OCI-LY7 (cell line): Measurements from ENCODE around the gene CNGA4. TPM values are rescaled to one million over a fixed set of nuclear protein-coding genes. Genes with fewer than 3 reads are reported as not detected.

Experiments
- BruUV-seq: library from RNA; stranded (reverse); fragments of 400-500 nt; replicated peaks from 2 replicates; lab custom pipeline; 2021; lab: Mats Ljungman, UMichigan
- CTCF ChIA-PET: fragments of 300-600 bp; sonication (Branson Sonifier 250); formaldehyde crosslinking; loops from one replicate; lab custom pipeline; 2022; ENCODE audit warnings: antibody characterized with exemption; ENCODE audit not compliant: unreplicated experiment; lab: Charles Lee
- POLR2A ChIA-PET: fragments of 300-600 bp; sonication (Branson Sonifier 250); formaldehyde crosslinking; loops from one replicate; lab custom pipeline; 2022; ENCODE audit warnings: antibody characterized with exemption; lab: Charles Lee
- DNase-seq: peaks from one replicate; pipeline ENCODE4 v3.0.0-alpha.2; 2015; ENCODE audit warnings: low spot score
- H2AFZ ChIP-seq: fragments of 200-600 bp; sonication (generic), shearing (Covaris generic); 2 replicates; pipeline ENCODE4 v1.6.1; 2014; ENCODE audit warnings: mild to moderate bottlenecking, antibody characterized with exemption, low read length, moderate library complexity
- H3K27ac ChIP-seq: fragments of 200-600 bp; sonication (generic); 2 replicates; pipeline ENCODE4 v1.5.1; 2014; ENCODE audit warnings: mixed run types, low read depth, mild to moderate bottlenecking, moderate library complexity, low read length, inconsistent platforms; ENCODE audit not compliant: poor library complexity, severe bottlenecking
- H3K36me3 ChIP-seq: fragments of 200-600 bp; sonication (generic); 2 replicates; pipeline ENCODE4 v1.6.1; 2014; ENCODE audit warnings: mild to moderate bottlenecking, antibody characterized with exemption, low read length, moderate library complexity, mixed read lengths; ENCODE audit not compliant: insufficient read depth
- H3K4me1 ChIP-seq: fragments of 200-600 bp; sonication (generic); 2 replicates; pipeline ENCODE4 v1.5.1; 2014; ENCODE audit warnings: mild to moderate bottlenecking, low read length; ENCODE audit not compliant: insufficient read depth, poor library complexity, severe bottlenecking
- H3K4me2 ChIP-seq: fragments of 200-600 bp; sonication (generic); 2 replicates; pipeline ENCODE4 v1.6.1; 2014; ENCODE audit warnings: mild to moderate bottlenecking, low read length
- H3K4me3 ChIP-seq: fragments of 200-600 bp; sonication (generic); 2 replicates; pipeline ENCODE4 v1.5.1; 2014; ENCODE audit warnings: mild to moderate bottlenecking, low read depth, low read length; ENCODE audit not compliant: poor library complexity, severe bottlenecking
- H3K79me2 ChIP-seq: fragments of 200-600 bp; sonication (generic); 2 replicates; pipeline ENCODE4 v1.6.1; 2016; ENCODE audit warnings: low read depth, mild to moderate bottlenecking, low read length, moderate library complexity, mixed read lengths; ENCODE audit not compliant: insufficient read depth
- H3K9me2 ChIP-seq: fragments of 200-600 bp; sonication (generic); 2 replicates; pipeline ENCODE4 v1.6.1; 2016; ENCODE audit warnings: mild to moderate bottlenecking, low read length, mixed read lengths; ENCODE audit not compliant: insufficient read depth
- H3K9me3 ChIP-seq: fragments of 200-600 bp; sonication (generic); 2 replicates; pipeline ENCODE4 v1.6.1; 2014; ENCODE audit warnings: mild to moderate bottlenecking, mixed run types, low read length, mixed read lengths
- H4K20me1 ChIP-seq: fragments of 200-600 bp; sonication (generic); 2 replicates; pipeline ENCODE4 v1.6.1; 2014; ENCODE audit warnings: mild to moderate bottlenecking, antibody characterized with exemption, low read length, moderate library complexity, mixed read lengths; ENCODE audit not compliant: insufficient read depth
- CTCF ChIP-seq: fragments of 200-600 bp; sonication (generic); conservative IDR thresholded peaks from 2 replicates; pipeline ENCODE4 v1.5.1; 2014; ENCODE audit warnings: mild to moderate bottlenecking, antibody characterized with exemption, low read length, moderate library complexity, mixed read lengths
- EZH2phosphoT487 ChIP-seq: fragments of 200-600 bp; sonication (generic); IDR thresholded peaks from 2 replicates; pipeline ENCODE4 v1.6.1; 2018; ENCODE audit warnings: low read depth, borderline replicate concordance, mild to moderate bottlenecking, mixed run types, antibody characterized with exemption, low read length, moderate library complexity, mixed read lengths
- intact Hi-C: fragments of 100-400 bp; cut with micrococcal nuclease; formaldehyde crosslinking; loops from one replicate; pipeline ENCODE4 v1.10.0; 2022; ENCODE audit not compliant: unreplicated experiment
- total RNA-seq, 2 experiments: library from RNA; depleted of rRNA in 1 of 2; stranded (reverse); fragments of >200 nt in 1 of 2; shearing (Covaris generic) in 1 of 2; gene quantifications; 2 replicates each; pipeline ENCODE4 v1.2.3, GENCODE V29; 2014 to 2022

Gene CNGA4
- total RNA-seq, 2 experiments from 2014 or later, result 0.28 to 0.97 TPM

DNA sequence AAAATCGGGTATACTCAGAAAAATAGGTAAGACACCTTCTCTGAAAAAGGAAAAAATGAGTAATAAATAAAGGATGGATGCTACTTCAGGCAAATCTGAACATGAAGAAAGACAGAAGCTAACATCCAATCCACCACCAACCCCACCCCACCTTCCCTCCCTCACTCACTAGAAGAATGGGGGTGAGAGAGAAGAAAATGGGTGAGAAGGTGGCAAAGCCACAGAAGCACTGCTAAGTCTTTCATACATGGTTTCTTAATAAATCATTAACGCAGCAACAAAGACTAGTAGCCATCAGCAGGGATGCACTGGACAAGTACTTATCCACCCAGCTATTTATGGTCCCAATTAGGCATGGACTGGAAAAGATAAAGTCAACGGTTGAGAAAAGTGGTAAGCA lies 10.4 kb upstream of the CNGA4 start:
- Histone ChIP-seq H3K4me1 (peaks cover 13% of the 10 kb centered on the region), H3K36me3 (peaks cover 9% of the 10 kb centered on the region), H3K4me2 (no peak overlapping the region), H3K79me2 (peaks cover 12% of the 10 kb centered on the region; the same call in 1 of the 2 replicates), H3K9me3 (no peaks in the 10 kb centered on the region), H3K27ac (no peak overlapping the region), H2AFZ (no peak overlapping the region), H4K20me1 (no peaks in the 10 kb centered on the region; the same call in 1 of the 2 replicates), H3K4me3 (no peak overlapping the region), H3K9me2 (no peaks in the 10 kb centered on the region)
- ChIA-PET CTCF (no interaction called here), POLR2A (interaction anchor here (0.7 to 1.2 kb wide), 2 partner anchors 45 to 61 kb away, joined by 3 to 4 read pairs; no protein-coding TSS in a partner anchor)
- no TSS peak for BruUV-seq
- intact Hi-C loops, result no loop called here
- TF ChIP-seq CTCF, result no peak
- no peak for DNase-seq

GRCh38 chr11:6229911-6230310 lies 9.0 kb upstream of the CNGA4 start:
- ChIA-PET CTCF (interaction anchor here (0.7 kb wide), 1 partner anchor 11 kb away, joined by 4 read pairs; no protein-coding TSS in a partner anchor), POLR2A (interaction anchor here (0.7 to 1.2 kb wide), 4 partner anchors 10 to 61 kb away, joined by 3 to 7 read pairs (median 4); no protein-coding TSS in a partner anchor)
- H3K4me1 ChIP-seq, result peaks cover 18% of the 10 kb centered on the region
- no peak overlapping the region for H3K4me3 ChIP-seq
- no peaks in the 10 kb centered on the region; the same call in 1 of the 2 replicates for H4K20me1 ChIP-seq
- BruUV-seq, result no TSS peak
- peaks cover 19% of the 10 kb centered on the region; the same call in 1 of the 2 replicates for H3K79me2 ChIP-seq
- TF ChIP-seq CTCF (no peak), EZH2phosphoT487 (no peak)
- no peak overlapping the region for H3K27ac ChIP-seq
- no peaks in the 10 kb centered on the region; the same call in 1 of the 2 replicates for H3K36me3 ChIP-seq
- H3K4me2 ChIP-seq, result no peak overlapping the region
- H3K9me3 ChIP-seq, result no peaks in the 10 kb centered on the region
- intact Hi-C loops, result loop anchor here (10.0 kb wide), 3 partner anchors 455 to 695 kb away; partner anchors contain the start of genes MRPL17, OR2D3, TRIM22 and TRIM5
- DNase-seq, result peak; percentile 10
- no peaks in the 10 kb centered on the region for H3K9me2 ChIP-seq
- no peak overlapping the region for H2AFZ ChIP-seq

GRCh38 chr11:6232899-6233298 lies 6.0 kb upstream of the CNGA4 start:
- Histone ChIP-seq H3K79me2 (peaks cover 19% of the 10 kb centered on the region; the same call in 1 of the 2 replicates), H4K20me1 (no peaks in the 10 kb centered on the region; the same call in 1 of the 2 replicates), H3K36me3 (no peaks in the 10 kb centered on the region; the same call in 1 of the 2 replicates), H3K9me3 (no peaks in the 10 kb centered on the region), H3K27ac (no peak overlapping the region), H2AFZ (no peak overlapping the region), H3K4me2 (peak overlapping the region; percentile 88), H3K4me1 (peaks cover 18% of the 10 kb centered on the region), H3K9me2 (no peaks in the 10 kb centered on the region), H3K4me3 (no peak overlapping the region)
- TF ChIP-seq EZH2phosphoT487 (no peak), CTCF (no peak)
- intact Hi-C loops, result loop anchor here (10.0 kb wide), 3 partner anchors 452 to 692 kb away; partner anchors contain the start of genes MRPL17, OR2D3, TRIM22 and TRIM5
- ChIA-PET POLR2A (interaction anchor here (0.7 to 2.1 kb wide), 5 partner anchors 9 to 158 kb away, joined by 3 to 6 read pairs (median 5); no protein-coding TSS in a partner anchor), CTCF (no interaction called here)
- no peak for DNase-seq
- BruUV-seq, result no TSS peak
